Neural progenitor cell (in vitro differentiated cells): ENCODE data around the gene MYL10. TPM values are rescaled to one million over a fixed set of nuclear protein-coding genes. Genes with fewer than 3 reads are reported as not detected.
A peak's percentile ranks its signal among the peaks of the same experiment; 100 is the strongest.

ENCODE experiments used
- DNase-seq: peaks from one replicate; pipeline ENCODE4 v3.0.0-alpha.2; 2016; ENCODE audit warnings: low spot score
- H2AFZ ChIP-seq: fragments of 200-600 bp; sonication (generic); replicated peaks from 2 replicates; pipeline ENCODE4 v1.6.1; 2016; ENCODE audit warnings: antibody characterized with exemption
- H3F3A ChIP-seq: fragments of 200-600 bp; sonication (generic); 2 replicates; pipeline ENCODE4 v1.6.1; 2016; ENCODE audit warnings: antibody characterized with exemption, low read depth
- H3K27ac ChIP-seq: fragments of 200-600 bp; sonication (generic); 2 replicates; pipeline ENCODE4 v1.5.1; 2016; ENCODE audit warnings: mild to moderate bottlenecking
- H3K27me3 ChIP-seq: fragments of 200-600 bp; sonication (generic); 2 replicates; pipeline ENCODE4 v1.6.1; 2016; ENCODE audit warnings: mild to moderate bottlenecking, moderate library complexity
- H3K36me3 ChIP-seq: fragments of 200-600 bp; sonication (generic); 2 replicates; pipeline ENCODE4 v1.5.1; 2016
- H3K4me1 ChIP-seq: fragments of 200-600 bp; sonication (generic); 2 replicates; pipeline ENCODE4 v1.6.1; 2016; ENCODE audit warnings: mixed run types
- H3K4me2 ChIP-seq: fragments of 200-600 bp; sonication (generic); 2 replicates; pipeline ENCODE4 v1.6.1; 2016
- H3K4me3 ChIP-seq: fragments of 200-600 bp; sonication (generic); 2 replicates; pipeline ENCODE4 v1.5.1; 2016
- H3K79me2 ChIP-seq: fragments of 200-600 bp; sonication (generic); 2 replicates; pipeline ENCODE4 v1.6.1; 2016; ENCODE audit warnings: low read depth
- H3K9ac ChIP-seq: fragments of 200-600 bp; sonication (generic); 2 replicates; pipeline ENCODE4 v1.6.1; 2016
- H3K9me3 ChIP-seq: fragments of 200-600 bp; sonication (generic); 2 replicates; pipeline ENCODE4 v1.5.1; 2016; ENCODE audit warnings: low read depth
- H4K20me1 ChIP-seq: fragments of 200-600 bp; sonication (generic); 2 replicates; pipeline ENCODE4 v1.6.1; 2016; ENCODE audit warnings: low read depth
- H3K27ac Mint-ChIP-seq: 3 replicates; pipeline ENCODE4 v1.8.0; 2021; ENCODE audit warnings: mixed read lengths
- H3K27me3 Mint-ChIP-seq: 2 replicates; pipeline ENCODE4 v1.8.0; 2022; ENCODE audit warnings: low read depth, mild to moderate bottlenecking, inconsistent platforms, moderate library complexity, mixed read lengths; ENCODE audit not compliant: insufficient read depth
- H3K36me3 Mint-ChIP-seq: 3 replicates; pipeline ENCODE4 v1.8.0; 2021; ENCODE audit warnings: mixed read lengths
- H3K4me1 Mint-ChIP-seq: 3 replicates; pipeline ENCODE4 v1.8.0; 2021; ENCODE audit warnings: mixed read lengths
- H3K4me3 Mint-ChIP-seq: 3 replicates; pipeline ENCODE4 v1.8.0; 2021; ENCODE audit warnings: mild to moderate bottlenecking, moderate library complexity, mixed read lengths
- H3K9me3 Mint-ChIP-seq: 3 replicates; pipeline ENCODE4 v1.8.0; 2020; ENCODE audit warnings: mixed read lengths
- CTCF ChIP-seq: fragments of 200-600 bp; sonication (generic); IDR thresholded peaks from 2 replicates; pipeline ENCODE4 v1.5.1; 2017; ENCODE audit warnings: antibody characterized with exemption, mild to moderate bottlenecking
- EZH2 ChIP-seq: fragments of 200-600 bp; sonication (generic); IDR thresholded peaks from 2 replicates; pipeline ENCODE4 v1.6.1; 2017; ENCODE audit warnings: antibody characterized with exemption, mild to moderate bottlenecking, moderate library complexity
- EZH2phosphoT487 ChIP-seq: fragments of 200-600 bp; sonication (generic); IDR thresholded peaks from 2 replicates; pipeline ENCODE4 v1.6.1; 2017; ENCODE audit warnings: antibody characterized with exemption
- total RNA-seq: library from RNA; depleted of rRNA; stranded (reverse); fragments of >200 nt; gene quantifications from 2 replicates; pipeline ENCODE4 v1.2.3, GENCODE V29; 2015; ENCODE audit warnings: low replicate concordance

The MYL10 gene
- total RNA-seq, 1 donor from 2014 or later = not detected

- peak overlapping the region; percentile 70 for H3K27ac Mint-ChIP-seq
- Histone ChIP-seq H3K36me3 (no peaks in the 10 kb centered on the region), H3K4me3 (no peak overlapping the region), H3K9me3 (no peaks in the 10 kb centered on the region), H3F3A (peaks cover 9% of the 10 kb centered on the region), H3K27ac (no peak overlapping the region), H3K27me3 (no peaks in the 10 kb centered on the region), H4K20me1 (no peaks in the 10 kb centered on the region), H3K79me2 (no peaks in the 10 kb centered on the region), H3K4me1 (peaks cover 9% of the 10 kb centered on the region), H3K4me2 (no peak overlapping the region), H2AFZ (no peak overlapping the region), H3K9ac (no peak overlapping the region)
- H3K36me3 Mint-ChIP-seq = no peaks in the 10 kb centered on the region
- peaks cover 10% of the 10 kb centered on the region for H3K27me3 Mint-ChIP-seq
- no peak for TF ChIP-seq EZH2phosphoT487
- peaks cover 23% of the 10 kb centered on the region for H3K4me1 Mint-ChIP-seq
- no peak overlapping the region for H3K4me3 Mint-ChIP-seq
- no peak for DNase-seq
- H3K9me3 Mint-ChIP-seq = no peaks in the 10 kb centered on the region
Observed at GRCh38 chr7:101590663-101591435, 38.2 kb downstream of the MYL10 start.

- Mint-ChIP-seq H3K36me3 (no peaks in the 10 kb centered on the region), H3K4me1 (peaks cover 23% of the 10 kb centered on the region), H3K27ac (no peak overlapping the region), H3K27me3 (peaks cover 10% of the 10 kb centered on the region), H3K9me3 (no peaks in the 10 kb centered on the region), H3K4me3 (no peak overlapping the region)
- Histone ChIP-seq H2AFZ (no peak overlapping the region), H3K79me2 (no peaks in the 10 kb centered on the region), H4K20me1 (no peaks in the 10 kb centered on the region), H3K9me3 (no peaks in the 10 kb centered on the region), H3K27ac (no peak overlapping the region), H3K4me2 (no peak overlapping the region), H3K4me1 (peaks cover 9% of the 10 kb centered on the region), H3K27me3 (no peaks in the 10 kb centered on the region), H3K36me3 (no peaks in the 10 kb centered on the region), H3K9ac (no peak overlapping the region), H3F3A (peaks cover 9% of the 10 kb centered on the region), H3K4me3 (no peak overlapping the region)
- TF ChIP-seq EZH2 = no peak
- no peak for TF ChIP-seq EZH2phosphoT487
- no peak for TF ChIP-seq CTCF
- DNase-seq = no peak
Observed at GRCh38 chr7:101589976-101590662, 39.0 kb downstream of the MYL10 start.

GRCh38 chr7:101589052-101589451 is 40.0 kb downstream of the MYL10 start:
- TF ChIP-seq EZH2 (no peak), CTCF (no peak), EZH2phosphoT487 (no peak)
- Mint-ChIP-seq H3K4me3 (no peak overlapping the region), H3K9me3 (no peaks in the 10 kb centered on the region), H3K4me1 (peaks cover 23% of the 10 kb centered on the region), H3K27ac (no peak overlapping the region), H3K27me3 (peaks cover 9% of the 10 kb centered on the region), H3K36me3 (no peaks in the 10 kb centered on the region)
- H3K36me3 ChIP-seq = no peaks in the 10 kb centered on the region
- no peaks in the 10 kb centered on the region for H3K27me3 ChIP-seq
- H3K4me3 ChIP-seq = no peak overlapping the region
- no peak overlapping the region for H2AFZ ChIP-seq
- peaks cover 9% of the 10 kb centered on the region for H3F3A ChIP-seq
- peaks cover 9% of the 10 kb centered on the region for H3K4me1 ChIP-seq
- no peaks in the 10 kb centered on the region for H4K20me1 ChIP-seq
- no peak overlapping the region for H3K4me2 ChIP-seq
- no peaks in the 10 kb centered on the region for H3K79me2 ChIP-seq
- DNase-seq = no peak
- no peak overlapping the region for H3K9ac ChIP-seq
- no peaks in the 10 kb centered on the region for H3K9me3 ChIP-seq
- H3K27ac ChIP-seq = no peak overlapping the region
